Stimulated activated CD4-positive, alpha-beta T cell treated with anti-CD3 and anti-CD28 coated beads, TNF-alpha, amount 100 ng/mL, for 48 hours (primary cell): ENCODE results near the gene RAD18.

ENCODE experiments used
- DNase-seq, 3 donors: peaks; one replicate each; pipeline ENCODE4 v3.0.0-alpha.2; 2020; ENCODE audit warnings: low read depth in 3 of 3

The RAD18 gene

DNA sequence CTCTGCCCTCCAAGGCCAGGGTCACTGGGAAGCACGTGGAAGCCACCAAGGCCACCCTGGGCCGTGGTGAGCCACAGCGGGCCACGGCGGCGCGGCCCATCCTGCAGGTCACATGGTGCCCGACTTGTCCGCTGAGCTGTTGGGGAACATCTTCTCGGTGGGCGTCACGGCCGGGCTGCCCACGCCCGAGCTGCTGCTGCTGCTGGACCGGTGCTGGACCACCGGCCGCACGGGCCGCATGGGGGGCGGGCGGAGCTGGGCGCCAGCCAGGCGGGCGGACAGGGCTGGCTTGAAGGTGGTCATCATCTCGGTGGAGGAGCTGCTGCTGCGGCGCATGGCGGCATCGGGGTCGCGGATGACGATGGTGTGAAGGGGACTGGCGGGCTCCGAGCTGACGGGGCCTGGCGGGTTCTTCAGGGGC is 22.1 kb upstream of the RAD18 start:
- DNase-seq, result no peak

DNA sequence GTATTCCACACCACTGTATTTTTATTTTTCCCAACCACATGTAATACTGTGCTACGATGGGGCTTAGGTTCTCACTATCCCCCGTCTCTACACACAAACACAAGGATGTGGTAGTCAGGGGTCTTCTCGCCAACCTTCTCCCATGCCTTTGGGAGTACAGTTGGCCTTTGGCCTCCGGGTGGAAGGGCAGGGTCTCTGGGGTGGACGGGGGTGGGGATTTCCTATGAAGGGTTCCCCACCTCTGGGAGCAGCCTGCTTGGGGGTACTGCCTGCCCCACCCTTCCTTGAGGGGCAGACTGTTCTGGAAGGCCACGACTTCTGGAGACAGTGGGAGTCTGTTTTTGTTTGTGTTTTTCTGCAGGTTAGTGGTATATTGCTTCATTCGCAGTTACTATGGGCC is 21.3 kb upstream of the RAD18 start:
- no peak for DNase-seq

- DNase-seq, result no peak
These were observed 20.8 kb upstream of the RAD18 start for GRCh38 chr3:8984081-8984480.

- no peak for DNase-seq
These were observed 20.3 kb upstream of the RAD18 start for GRCh38 chr3:8983591-8983990.

DNA sequence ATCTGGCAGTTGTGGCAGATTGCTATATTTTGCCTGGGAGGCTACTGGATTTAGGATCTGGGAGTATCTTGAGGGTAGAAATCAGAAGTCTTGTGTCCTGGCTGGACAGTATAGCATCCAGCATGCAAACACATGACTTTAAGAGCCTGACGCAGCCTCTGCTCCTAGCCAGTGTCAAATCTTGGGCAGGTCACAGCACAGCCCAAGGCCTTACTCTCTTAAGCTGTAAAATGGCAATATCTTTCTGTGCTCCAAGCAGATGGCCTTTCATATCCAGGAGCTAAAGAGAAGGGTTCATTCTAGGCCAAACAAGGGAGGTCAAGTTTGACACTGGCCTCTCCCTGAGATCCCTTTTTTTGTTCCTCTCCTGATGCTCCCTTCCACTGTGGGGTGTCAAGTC is 19.8 kb upstream of the RAD18 start:
- DNase-seq, result no peak

DNA sequence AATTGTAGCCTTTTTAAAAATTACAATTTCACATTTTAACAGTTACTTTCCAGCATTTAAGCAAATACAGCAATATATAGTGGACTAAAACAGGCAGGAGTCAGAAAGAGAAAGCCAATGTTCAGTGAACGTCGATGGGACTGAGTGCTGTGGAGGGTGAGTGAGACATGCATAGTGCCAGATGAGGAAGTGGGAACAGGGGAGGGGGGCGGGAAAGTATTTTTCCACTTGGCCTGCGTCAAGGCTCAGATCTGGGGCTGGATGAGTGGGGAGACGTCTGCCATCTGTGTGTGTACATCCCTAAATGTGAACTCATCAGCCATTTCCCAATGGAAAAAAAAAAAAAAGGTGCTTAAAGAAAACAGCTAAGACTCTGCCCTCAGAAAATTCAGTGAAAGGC is 19.2 kb upstream of the RAD18 start:
- no peak for DNase-seq

DNA sequence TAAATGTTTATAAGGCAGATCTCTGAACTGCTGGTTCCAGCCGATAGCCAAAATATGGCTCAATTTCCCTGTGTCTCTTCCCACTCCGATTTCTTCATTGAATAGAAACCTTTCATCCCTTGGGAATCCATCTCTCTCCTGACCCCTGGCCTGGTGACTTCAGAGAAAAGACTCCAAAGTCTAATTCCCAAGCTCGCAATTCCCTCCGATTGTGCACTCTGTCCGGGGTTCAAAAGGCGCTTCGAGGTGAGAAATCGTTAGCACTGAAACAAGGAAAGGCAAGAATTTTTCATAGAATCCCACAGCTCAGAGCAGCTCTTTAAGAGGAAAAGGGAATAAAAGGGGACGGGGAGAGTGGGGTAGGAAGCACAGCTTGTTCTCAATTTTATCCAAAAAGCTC is 18.4 kb upstream of the RAD18 start:
- no peak for DNase-seq

DNA sequence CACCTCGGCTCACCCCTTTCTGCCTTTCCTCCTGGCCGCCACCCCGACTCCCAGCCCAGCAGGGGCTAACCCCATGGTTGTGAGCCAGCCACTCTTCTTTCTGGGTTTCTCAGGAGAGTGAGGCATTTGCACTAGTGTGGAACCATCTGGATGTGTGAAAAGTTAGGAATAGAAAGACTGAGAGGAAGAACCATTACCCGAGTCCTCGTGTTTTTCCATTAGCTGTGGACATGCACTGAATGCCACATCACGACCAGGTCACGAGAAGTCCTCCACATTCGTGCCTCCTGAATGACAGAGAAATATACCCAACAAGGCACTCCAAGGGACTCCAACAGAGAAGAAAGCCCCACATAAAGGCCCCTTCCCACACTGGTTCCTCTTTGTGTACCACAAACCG is 18.0 kb upstream of the RAD18 start:
- no peak for DNase-seq

DNA sequence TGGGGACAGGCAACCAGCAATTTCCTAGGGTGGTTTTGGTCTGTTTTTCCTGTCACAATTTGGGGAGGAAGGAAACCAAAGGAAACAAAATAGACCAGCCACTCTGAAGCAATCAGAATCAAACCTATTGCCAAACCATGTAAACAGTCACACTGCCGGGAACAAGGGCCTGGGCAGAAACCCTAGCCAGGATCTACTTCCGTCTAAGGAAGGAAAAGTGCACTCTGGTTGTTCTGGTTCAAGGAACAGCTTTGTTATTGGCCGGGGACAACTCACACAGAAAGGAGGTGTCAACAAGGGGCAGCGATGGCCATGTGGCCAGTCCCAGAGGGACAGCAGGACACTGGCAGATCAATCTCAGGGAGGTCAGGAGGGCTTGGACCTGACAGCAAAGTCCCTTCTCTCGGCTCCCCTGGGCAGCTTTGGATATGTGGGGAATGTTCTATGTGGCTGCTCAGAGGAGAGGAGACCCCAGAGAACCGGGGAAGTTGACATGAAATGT is 17.5 kb upstream of the RAD18 start:
- no peak for DNase-seq

- no peak for DNase-seq
These were observed 16.0 kb upstream of the RAD18 start for GRCh38 chr3:8979262-8979661.

GRCh38 chr3:8978551-8978950 is 15.3 kb upstream of the RAD18 start:
- DNase-seq, result no peak

GRCh38 chr3:8976540-8977182 is 13.4 kb upstream of the RAD18 start:
- DNase-seq, result no peak

DNA sequence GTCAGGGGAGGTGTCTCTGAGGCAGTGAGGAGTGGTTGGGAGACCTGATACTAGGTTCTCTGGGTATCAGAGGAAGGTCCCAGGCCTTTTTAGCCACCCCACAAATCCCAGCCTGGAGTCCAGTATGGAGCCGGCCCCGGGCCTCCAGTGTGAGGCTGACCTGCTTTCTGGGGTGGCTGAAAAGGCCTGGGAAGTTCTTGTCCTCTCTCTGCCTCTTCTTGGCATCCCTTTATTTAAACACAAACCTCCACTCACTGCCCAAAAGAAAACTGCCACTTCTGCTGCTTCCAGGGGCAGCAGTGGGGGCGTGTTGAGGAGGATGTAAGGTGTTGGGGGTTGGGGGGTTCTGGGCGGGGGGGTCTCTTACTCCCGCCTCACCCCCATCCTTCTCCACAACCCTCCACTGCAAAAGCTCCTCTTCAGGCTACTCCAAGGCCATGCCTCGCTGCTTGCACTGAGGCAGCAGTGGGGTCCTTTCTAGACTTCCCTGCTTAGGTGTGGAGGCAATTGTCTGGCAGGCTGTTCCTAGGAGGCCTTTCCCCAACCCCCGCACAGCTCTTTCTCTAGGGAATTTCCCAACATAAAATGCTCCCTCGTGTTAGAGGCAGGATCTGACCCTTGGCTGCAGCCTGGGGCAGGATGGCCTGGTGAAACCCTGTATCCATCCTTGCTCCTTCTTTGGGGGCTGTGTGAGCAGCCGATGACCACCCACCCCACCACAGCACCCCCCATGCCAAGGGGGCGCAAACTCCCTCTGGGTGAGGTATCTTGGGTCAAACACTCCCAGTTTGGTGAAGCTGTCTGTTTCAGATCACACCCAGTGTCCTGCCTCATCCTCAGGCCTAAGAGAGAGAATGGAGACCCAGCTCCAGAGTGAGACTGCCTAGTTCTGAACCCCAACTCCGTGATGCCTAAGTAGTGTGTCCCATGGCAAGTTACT is 12.1 kb upstream of the RAD18 start:
- DNase-seq, result no peak

DNA sequence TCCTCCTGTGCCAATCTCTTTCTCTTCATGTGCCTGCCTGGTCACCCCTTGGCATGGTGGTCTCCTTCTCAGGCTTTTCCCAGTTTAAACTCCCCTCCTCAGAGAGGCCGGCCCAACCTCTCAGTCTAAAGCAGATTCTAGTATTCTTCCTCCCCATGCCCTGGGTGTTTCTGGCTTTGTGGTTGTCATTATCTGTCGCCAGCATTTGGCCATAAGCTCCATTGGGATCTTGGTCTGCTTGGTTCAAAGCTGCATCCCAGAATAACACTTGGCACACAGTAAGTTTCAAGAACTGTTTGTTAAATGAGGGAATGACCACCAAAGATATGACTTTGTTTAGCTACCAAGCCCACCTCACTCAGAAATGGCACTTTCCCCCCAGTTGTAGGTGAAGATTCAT is 11.2 kb upstream of the RAD18 start:
- DNase-seq, result no peak

- no peak for DNase-seq
These were observed 9.4 kb upstream of the RAD18 start for GRCh38 chr3:8972639-8973038.

DNA sequence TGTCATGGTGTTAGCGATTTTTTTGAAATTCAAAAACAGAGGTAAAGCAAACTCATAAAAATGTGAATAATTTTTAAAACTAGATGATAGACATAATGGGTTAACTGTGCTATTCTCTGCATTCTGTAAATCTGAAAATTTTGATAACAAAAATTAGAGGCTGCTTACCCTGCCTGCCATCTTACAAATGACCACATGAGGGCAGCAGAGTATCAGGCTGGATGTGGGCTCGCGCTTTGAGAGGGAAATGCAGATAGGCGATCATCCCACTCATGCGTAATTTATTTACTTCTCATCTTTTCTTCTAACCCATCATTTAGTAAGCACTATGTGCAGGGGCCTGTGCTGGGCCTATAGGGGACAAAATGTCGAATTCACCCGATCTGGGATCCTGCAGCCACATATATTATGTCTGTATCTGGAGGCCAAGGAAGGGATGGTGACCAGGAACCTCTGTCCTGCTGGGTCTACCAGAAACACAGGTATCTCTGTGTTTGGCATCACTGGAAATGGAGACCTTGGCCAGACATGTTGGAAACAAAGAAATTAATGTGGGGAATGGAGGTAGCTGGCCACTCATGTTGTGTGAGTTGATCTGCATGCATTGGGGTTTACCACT is 7.8 kb upstream of the RAD18 start:
- peak; percentile 41 to 52 (median 46) for DNase-seq

- DNase-seq, result no peak
These were observed 6.0 kb upstream of the RAD18 start for GRCh38 chr3:8969241-8969640.

GRCh38 chr3:8968375-8968882 is 5.2 kb upstream of the RAD18 start:
- DNase-seq, result no peak

DNA sequence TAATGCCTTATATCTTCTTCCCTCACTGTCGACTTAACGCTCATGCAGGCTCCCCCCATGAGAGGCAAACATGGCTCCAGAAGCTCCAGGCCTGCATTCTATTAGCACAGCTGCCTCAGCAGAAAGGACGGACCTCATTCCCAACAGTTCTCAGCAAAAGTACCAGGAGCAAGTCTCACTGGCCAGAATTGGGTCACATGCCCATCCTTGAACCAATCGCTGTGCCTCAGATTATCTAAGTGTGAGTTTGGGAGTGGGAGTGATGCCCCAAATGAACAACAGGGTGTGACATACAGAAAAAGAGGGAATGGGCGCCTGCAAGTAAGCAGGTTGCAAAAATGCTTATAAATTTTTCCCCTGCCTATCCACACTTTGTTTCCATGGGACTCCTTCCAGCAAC is 4.3 kb upstream of the RAD18 start:
- DNase-seq, result no peak

GRCh38 chr3:8966820-8967348 is 3.6 kb upstream of the RAD18 start:
- DNase-seq, result no peak

GRCh38 chr3:8966150-8966819 is 3.0 kb upstream of the RAD18 start:
- DNase-seq, result no peak
